NCI-H2227 treated with DMSO at 0.1 percent for 48 hours (cell line): ENCODE data around the gene PACSIN1.
"Not testable (repeated sequence)": the region's sequence is repeated elsewhere in the genome, so short reads cannot be mapped to it uniquely, and the experiment has no call there.

Experiments
- DNase-seq: peaks from one replicate; lab custom pipeline; 2025; lab: John Stamatoyannopoulos, UW

PACSIN1 gene

GRCh38 chr6:34485321-34486060 is 19.6 kb downstream of the PACSIN1 start:
- no peak for DNase-seq

GRCh38 chr6:34486106-34486740 is 20.3 kb downstream of the PACSIN1 start:
- no peak for DNase-seq

GRCh38 chr6:34486886-34487285 is 21.0 kb downstream of the PACSIN1 start:
- not testable (repeated sequence) for DNase-seq

GRCh38 chr6:34487536-34487935 is 21.7 kb downstream of the PACSIN1 start:
- no peak for DNase-seq

DNA sequence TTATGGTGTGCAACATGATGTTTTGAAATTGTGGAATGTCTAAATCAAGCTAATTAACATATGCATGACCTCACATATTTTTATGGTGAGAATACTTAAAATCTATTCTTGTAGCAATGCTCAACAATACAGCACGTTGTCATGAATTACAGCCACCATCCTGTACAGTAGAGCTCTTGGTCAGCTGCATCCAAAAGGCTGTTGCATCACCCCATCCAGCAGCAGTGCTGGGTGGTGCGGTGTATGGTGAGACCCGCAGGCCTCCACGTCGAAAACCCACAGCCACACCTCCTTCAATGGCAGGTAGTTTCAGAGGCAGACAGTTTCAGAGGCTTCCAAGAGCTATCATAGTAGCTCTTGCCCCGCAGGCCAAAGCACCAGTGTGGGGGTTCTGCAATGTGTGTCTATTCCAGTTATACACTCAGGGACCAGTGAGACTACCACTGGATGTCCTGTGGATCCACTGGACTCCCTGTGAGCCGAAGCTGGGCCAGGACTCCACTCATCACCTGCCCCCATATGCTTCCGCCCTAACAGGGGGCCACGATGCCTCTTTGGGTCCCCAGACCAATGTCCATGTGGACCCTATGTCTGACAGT is 23.4 kb downstream of the PACSIN1 start:
- no peak for DNase-seq

DNA sequence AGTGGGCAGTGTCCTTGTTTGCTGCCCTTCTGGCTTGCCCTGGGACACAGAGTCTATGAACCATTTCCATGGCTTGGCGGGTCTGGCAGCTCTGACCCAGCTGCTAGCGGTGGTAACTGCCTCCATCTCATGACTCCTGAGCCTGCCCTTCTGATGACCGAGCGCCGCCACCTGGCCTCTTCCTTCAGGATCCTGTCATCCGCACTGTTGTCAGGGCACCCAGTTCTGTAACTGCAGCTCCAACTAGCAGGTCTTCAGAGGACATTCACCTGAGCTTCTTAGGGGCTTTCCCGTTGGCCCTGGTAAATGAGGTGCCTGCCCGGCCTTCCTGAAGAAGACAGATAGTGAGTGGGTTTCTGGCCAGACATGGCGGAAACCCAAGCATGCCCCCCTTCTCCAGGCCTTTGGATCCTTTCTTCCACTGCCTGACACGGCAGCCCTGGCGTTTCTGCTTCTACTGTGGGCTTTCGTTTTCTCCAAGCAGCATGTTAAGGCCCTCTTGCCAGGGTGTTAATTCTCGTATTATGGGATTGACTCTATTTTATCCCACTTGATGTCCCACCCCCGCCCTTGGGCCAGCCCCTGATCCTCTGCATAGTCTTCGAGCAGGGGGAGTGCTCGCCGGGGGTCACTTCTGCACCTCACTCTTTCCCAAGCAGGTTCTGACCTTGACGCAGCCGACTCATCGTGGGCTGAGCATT is 24.7 kb downstream of the PACSIN1 start:
- DNase-seq: peak; percentile 47

DNA sequence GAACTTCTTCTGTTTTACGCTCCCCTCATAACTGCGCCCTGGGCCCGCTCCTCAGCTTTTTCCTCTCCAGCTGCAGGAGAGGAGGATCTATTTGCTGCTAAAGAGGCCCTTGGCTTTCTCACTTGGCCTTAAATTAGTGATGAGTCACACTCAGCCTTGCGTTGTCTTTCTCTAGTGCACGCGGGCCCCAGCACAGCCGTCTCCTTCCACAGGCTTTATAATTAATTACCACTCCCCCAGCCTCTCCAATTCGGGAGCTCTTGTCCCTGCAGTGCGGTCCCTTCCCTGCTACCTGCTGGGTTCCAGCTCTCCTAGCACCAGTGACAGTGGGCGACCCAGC is 25.2 kb downstream of the PACSIN1 start:
- DNase-seq: peak; percentile 84

DNA sequence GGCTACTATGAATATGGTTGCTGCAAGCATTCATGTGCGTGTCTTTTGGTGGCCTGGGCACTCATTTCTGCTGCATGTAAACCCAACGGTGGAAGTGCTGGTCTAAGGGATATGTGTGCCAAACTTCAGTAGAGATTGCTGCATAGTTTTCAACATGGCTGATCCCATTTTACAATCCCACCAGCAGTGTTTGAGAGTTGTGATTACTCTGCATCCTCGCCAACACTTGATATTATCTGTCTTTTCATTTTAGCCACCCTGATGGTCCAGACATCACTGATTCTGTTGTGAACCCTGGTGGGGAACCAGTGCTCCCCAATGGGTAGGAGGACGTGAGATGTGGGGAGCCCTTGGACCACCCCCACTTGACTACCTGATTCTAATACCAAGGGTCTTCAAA is 27.5 kb downstream of the PACSIN1 start:
- no peak for DNase-seq

GRCh38 chr6:34494973-34495372 is 29.1 kb downstream of the PACSIN1 start:
- no peak for DNase-seq

DNA sequence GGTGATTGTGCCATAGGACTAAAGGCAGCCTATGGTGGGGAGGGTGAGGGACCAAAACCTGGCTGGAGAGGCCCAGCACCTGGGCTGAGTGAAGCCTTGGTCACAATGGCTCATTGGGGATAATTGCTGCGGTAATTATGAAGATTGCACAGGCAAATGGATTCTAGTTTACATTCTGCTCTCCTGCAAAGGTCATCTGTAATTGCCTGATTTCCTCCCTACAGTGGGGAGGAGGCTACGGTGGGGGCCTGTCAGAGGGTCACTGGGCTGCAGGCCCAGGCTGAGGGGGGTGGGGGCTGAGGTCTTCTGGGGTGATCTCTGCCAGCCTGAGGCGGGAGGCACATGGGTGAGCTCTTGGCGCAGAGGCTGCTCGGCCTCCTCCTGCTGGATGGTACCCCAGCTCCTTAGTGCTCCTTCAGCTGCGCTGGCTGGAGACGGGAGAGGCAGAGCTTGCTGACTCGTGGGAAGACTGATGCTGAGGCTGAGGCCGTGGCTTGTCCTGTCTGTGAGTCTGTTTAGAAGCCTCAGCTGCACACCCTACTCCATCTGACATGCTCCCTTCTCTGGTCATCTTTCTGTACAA is 30.3 kb downstream of the PACSIN1 start:
- DNase-seq: peak; percentile 22

GRCh38 chr6:34497411-34497810 is 31.5 kb downstream of the PACSIN1 start:
- DNase-seq: no peak

- no peak for DNase-seq
Observed at GRCh38 chr6:34506718-34507117, 40.8 kb downstream of the PACSIN1 start.

- DNase-seq: no peak
Observed at GRCh38 chr6:34508425-34508824, 42.5 kb downstream of the PACSIN1 start.

DNA sequence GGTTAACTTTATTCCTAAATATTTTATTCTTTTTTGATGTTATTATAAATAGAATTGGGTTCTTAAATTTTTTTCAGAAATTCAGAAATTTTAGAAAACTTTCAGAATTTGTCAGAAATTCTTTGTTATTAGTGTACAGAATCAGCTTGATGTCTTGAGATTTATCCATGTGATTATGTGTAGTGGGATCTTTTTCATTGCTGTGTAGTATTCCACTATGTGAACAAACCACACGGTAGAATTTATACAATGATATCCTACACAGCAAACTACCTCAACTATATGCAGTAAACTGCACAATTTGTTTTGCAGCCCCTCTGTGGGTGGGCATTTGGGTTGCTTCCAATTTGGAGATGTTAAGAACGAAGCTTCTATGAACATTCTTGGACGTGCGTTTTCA is 43.9 kb downstream of the PACSIN1 start:
- DNase-seq: no peak

DNA sequence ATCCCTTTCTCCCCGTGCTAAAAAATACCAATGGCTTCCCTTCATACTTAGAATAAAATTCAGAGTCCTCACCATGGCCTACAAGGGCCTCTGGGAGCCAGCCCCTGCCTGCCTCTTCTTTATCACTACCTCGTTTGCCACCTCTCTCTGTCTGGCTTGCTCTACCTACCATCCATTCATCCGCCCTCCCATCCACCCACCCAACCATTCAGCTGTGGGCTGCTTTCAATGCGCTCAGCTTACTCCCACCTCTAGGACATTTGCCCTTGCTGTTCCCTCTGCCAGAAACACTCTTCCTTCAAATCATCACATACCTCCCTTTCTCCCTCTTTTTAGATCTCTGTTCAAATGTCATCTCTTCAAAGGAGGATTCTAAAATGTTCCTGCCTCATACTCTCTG is 44.4 kb downstream of the PACSIN1 start:
- DNase-seq: no peak

- no peak for DNase-seq
Observed at GRCh38 chr6:34511214-34511914, 45.5 kb downstream of the PACSIN1 start.

GRCh38 chr6:34511915-34512737 is 46.2 kb downstream of the PACSIN1 start:
- DNase-seq: no peak

DNA sequence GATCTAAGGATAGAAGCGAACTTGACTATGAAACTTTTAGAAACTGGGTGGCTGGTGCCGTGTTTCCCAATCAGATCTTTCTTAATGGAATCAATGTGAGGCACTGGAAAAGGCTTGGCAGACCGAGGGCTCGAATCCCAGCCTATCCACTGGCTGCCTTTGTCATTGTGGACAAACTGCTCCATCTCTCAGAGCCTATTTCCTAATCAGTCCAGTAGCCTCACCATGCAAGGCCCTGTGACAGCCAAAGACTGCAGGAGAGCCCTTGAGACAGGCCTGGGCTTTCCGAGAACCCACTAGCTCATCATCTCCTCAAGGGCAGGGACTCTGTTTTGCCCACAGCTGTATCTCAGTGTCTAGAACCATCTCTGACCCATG is 46.9 kb downstream of the PACSIN1 start:
- no peak for DNase-seq

DNA sequence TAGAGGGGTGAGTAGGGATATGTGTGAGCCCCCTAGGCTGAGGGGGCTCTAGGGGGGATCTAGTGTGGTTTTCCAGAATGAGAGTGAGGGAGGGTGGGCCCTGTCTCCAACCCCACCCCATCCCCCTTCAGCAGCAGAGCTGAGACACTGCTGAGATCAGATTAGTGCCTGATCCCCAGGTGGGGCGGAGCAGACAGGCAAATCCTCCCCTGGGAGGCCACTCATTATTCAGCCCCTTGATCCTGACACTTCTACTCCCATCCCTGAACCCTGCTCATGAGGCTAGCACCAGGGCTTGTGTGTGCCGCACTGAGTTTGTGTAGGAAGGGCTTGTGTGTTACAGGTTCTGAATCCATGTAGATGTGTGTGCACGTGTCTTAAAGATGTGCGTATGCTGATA is 47.8 kb downstream of the PACSIN1 start:
- peak; percentile 20 for DNase-seq

DNA sequence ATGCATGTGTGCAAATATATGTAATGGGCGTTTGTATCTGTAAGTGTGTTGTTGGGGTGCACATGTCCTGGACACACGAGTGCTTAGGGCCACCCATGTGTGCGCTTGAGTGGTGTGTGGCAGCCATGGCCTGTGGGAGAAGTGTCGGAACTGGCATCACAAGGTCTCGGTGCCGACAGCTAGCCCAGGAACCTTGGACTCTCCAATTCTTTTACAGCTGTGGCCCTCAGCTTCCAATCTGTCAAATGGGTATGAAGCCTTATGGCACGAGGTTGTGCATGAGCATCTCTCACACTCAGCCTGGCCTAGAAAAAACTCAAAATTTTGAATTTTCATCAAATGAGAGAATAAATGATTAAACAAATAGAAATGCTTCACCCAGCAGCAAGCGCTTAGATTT is 48.2 kb downstream of the PACSIN1 start:
- no peak for DNase-seq
